ENCODE data around the gene CCNB1IP1.

CCNB1IP1 gene

DNA sequence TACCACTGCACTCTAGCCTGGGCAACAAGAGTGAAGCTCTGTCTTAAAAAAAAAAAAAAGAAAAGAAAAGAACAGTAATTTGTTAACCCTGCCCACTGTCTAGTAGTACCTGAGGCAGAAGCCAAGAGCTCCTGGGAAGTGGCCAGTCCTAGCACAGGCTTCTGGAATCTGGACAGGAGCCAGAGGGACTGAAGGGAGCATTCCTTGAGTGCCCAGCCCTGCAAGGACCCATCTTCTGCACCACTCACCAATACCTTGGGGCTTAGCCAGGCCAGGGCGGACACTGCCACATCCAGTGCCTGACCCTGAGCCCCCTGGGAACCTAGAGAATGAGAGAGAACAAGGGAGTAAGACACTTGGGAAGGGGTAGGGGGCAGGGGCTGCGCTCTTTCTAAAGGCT is 44.1 kb upstream of the CCNB1IP1 start:
- TF ChIP-seq RAD21 (IDR thresholded peaks at IDR 0.05; ENCODE audit: low read depth) (no peak), EGR1 (IDR thresholded peaks at IDR 0.05) (no peak), YY1 (IDR thresholded peaks at IDR 0.05; ENCODE audit: low read depth) (no peak), TAF1 (IDR thresholded peaks at IDR 0.05; ENCODE audit: low read depth) (no peak), NFIC (IDR thresholded peaks at IDR 0.05) (no peak), FOXM1 (IDR thresholded peaks at IDR 0.05; ENCODE audit: borderline replicate concordance, low read depth) (no peak), CREB1 (IDR thresholded peaks at IDR 0.05; ENCODE audit: low read depth) (no peak)
- TF ChIP-seq, protein P1, sequence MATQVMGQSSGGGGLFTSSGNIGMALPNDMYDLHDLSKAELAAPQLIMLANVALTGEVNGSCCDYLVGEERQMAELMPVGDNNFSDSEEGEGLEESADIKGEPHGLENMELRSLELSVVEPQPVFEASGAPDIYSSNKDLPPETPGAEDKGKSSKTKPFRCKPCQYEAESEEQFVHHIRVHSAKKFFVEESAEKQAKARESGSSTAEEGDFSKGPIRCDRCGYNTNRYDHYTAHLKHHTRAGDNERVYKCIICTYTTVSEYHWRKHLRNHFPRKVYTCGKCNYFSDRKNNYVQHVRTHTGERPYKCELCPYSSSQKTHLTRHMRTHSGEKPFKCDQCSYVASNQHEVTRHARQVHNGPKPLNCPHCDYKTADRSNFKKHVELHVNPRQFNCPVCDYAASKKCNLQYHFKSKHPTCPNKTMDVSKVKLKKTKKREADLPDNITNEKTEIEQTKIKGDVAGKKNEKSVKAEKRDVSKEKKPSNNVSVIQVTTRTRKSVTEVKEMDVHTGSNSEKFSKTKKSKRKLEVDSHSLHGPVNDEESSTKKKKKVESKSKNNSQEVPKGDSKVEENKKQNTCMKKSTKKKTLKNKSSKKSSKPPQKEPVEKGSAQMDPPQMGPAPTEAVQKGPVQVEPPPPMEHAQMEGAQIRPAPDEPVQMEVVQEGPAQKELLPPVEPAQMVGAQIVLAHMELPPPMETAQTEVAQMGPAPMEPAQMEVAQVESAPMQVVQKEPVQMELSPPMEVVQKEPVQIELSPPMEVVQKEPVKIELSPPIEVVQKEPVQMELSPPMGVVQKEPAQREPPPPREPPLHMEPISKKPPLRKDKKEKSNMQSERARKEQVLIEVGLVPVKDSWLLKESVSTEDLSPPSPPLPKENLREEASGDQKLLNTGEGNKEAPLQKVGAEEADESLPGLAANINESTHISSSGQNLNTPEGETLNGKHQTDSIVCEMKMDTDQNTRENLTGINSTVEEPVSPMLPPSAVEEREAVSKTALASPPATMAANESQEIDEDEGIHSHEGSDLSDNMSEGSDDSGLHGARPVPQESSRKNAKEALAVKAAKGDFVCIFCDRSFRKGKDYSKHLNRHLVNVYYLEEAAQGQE (IDR thresholded peaks at IDR 0.05; ENCODE audit: low read depth): no peak
- TF ChIP-seq, protein P2, sequence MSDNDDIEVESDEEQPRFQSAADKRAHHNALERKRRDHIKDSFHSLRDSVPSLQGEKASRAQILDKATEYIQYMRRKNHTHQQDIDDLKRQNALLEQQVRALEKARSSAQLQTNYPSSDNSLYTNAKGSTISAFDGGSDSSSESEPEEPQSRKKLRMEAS (IDR thresholded peaks at IDR 0.05): no peak

DNA sequence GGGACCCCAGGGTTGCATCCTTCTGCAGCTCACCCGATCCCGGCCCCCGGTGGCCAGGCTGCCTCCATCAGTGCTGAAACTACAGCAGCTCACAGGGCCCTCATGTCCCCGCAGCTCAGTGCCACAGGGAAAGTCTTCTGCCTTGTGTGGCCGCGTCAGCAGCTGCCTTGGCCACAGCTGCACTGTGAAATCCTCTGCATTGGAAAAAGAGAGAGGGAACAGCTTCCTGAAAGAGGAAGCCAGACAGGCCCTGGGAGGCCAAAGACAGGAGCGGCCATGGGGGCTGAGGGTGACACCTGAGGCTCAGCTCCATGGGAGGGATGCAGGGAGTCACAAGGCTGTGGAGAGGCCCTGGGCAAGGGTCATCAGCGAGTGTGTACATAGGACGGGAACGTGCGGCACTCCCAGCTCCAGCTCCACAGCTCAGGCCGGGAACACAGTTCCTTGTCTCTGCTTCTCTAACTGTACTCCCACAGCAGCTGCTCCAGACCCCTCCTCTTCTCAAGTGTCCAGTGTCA is 43.1 kb upstream of the CCNB1IP1 start:
- TF ChIP-seq, protein P3, sequence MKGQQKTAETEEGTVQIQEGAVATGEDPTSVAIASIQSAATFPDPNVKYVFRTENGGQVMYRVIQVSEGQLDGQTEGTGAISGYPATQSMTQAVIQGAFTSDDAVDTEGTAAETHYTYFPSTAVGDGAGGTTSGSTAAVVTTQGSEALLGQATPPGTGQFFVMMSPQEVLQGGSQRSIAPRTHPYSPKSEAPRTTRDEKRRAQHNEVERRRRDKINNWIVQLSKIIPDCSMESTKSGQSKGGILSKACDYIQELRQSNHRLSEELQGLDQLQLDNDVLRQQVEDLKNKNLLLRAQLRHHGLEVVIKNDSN (IDR thresholded peaks at IDR 0.05): no peak
- TF ChIP-seq CEBPB (IDR thresholded peaks at IDR 0.05) (no peak), FOXM1 (IDR thresholded peaks at IDR 0.05; ENCODE audit: borderline replicate concordance, low read depth) (no peak), CREB1 (IDR thresholded peaks at IDR 0.05; ENCODE audit: low read depth) (no peak), NFIC (IDR thresholded peaks at IDR 0.05) (no peak), TAF1 (IDR thresholded peaks at IDR 0.05; ENCODE audit: low read depth) (no peak), RAD21 (IDR thresholded peaks at IDR 0.05; ENCODE audit: low read depth) (no peak), EGR1 (IDR thresholded peaks at IDR 0.05) (no peak)
- TF ChIP-seq, protein P2 (IDR thresholded peaks at IDR 0.05): no peak

DNA sequence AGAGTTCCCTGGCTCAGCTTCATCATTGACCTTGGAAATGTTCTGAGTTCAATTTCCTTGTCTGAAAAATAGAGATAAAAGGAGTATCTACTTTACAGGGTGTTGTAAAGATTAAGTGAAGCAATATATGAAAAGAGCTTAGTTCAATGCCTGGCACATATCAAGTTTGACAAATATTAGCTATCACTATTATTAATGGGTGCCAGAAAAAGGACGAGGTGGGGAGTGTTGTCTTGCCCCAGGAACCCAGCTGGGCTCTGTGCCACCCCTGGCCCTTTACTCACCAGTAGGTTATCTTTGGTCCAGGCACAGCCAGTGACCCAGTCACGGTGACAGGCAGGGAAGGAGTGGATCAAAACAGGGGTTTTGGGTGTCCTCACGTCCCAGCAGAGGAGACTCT is 42.4 kb upstream of the CCNB1IP1 start:
- no peak for TF ChIP-seq YY1 (IDR thresholded peaks at IDR 0.05; ENCODE audit: low read depth)
- TF ChIP-seq TEAD4 (IDR thresholded peaks at IDR 0.05): no peak
- TF ChIP-seq EP300 (IDR thresholded peaks at IDR 0.05; ENCODE audit: borderline replicate concordance): no peak
- TF ChIP-seq TCF12 (IDR thresholded peaks at IDR 0.05; ENCODE audit: low read depth): no peak
- no peak for TF ChIP-seq NFIC (IDR thresholded peaks at IDR 0.05)
- no peak for TF ChIP-seq EGR1 (IDR thresholded peaks at IDR 0.05)
- TF ChIP-seq, protein P1 (IDR thresholded peaks at IDR 0.05; ENCODE audit: low read depth): no peak
- TF ChIP-seq, protein P2 (IDR thresholded peaks at IDR 0.05): no peak
- TF ChIP-seq, protein P3 (IDR thresholded peaks at IDR 0.05): no peak
- no peak for TF ChIP-seq RAD21 (IDR thresholded peaks at IDR 0.05; ENCODE audit: low read depth)
- no peak for TF ChIP-seq CEBPB (IDR thresholded peaks at IDR 0.05)
- TF ChIP-seq TAF1 (IDR thresholded peaks at IDR 0.05; ENCODE audit: low read depth): no peak
- TF ChIP-seq ZBTB7A (IDR thresholded peaks at IDR 0.05; ENCODE audit: low read depth): no peak

DNA sequence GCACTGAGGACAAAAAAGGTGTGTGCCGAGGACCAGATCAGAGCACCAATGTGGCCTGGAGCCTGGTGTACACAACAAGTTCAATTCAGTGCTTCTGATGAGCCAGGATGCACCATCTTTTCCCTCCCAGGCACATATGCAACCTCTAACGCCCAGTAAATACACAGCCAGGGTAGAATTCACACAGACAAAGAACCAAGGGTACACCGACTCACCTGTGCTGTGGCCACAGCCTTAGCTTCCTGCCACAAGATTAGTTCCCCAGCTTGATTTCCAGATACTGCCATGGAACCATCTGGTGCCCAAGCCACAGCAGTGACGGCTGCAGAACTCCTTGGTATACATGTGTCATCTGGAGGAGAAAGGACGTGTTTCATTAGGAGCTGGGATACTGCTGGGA is 39.7 kb upstream of the CCNB1IP1 start:
- TF ChIP-seq CREB1 (IDR thresholded peaks at IDR 0.05; ENCODE audit: low read depth): no peak

DNA sequence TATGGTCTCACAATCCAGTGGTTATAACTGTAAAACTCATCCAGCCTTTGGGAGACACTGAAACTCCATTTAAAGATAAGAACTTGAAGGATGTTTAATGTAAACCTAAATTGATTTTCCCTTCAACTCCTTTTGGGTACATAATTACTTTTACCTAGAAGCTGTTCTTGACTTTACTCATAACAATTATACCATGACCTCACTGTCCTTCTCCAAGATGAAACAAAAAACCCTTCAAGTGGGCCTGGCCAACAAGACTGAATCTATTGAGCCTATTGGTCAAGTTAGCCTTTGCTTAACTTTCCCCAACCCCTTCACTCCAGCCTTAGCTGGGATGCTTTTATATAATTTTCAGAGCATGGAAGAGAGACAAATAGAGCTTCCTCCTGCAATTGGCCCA is 32.8 kb upstream of the CCNB1IP1 start:
- TF ChIP-seq CEBPB (IDR thresholded peaks at IDR 0.05) (no peak), RAD21 (IDR thresholded peaks at IDR 0.05; ENCODE audit: low read depth) (no peak), EP300 (IDR thresholded peaks at IDR 0.05; ENCODE audit: borderline replicate concordance) (no peak), EGR1 (IDR thresholded peaks at IDR 0.05) (no peak)
- TF ChIP-seq, protein P1 (IDR thresholded peaks at IDR 0.05; ENCODE audit: low read depth): no peak
- TF ChIP-seq, protein P3 (IDR thresholded peaks at IDR 0.05): no peak

Data from Ishikawa (cell line).